Stomach (tissue), 4 donors: ENCODE data around the gene CHMP2B.

Experiments used
- EP300 ChIP-seq: sonication (generic); formaldehyde crosslinking; IDR thresholded peaks from one replicate; pipeline ENCODE4 v1.6.1; 2017; ENCODE audit warnings: antibody characterized with exemption
- POLR2A ChIP-seq, 4 donors: fragments of 450-650 bp; IDR thresholded peaks; one replicate each; pipeline ENCODE4 v1.6.1; 2016; ENCODE audit warnings: antibody characterized with exemption in 4 of 4, control low read depth in 2 of 4, mild to moderate bottlenecking in 1 of 4, moderate library complexity in 1 of 4

DNA sequence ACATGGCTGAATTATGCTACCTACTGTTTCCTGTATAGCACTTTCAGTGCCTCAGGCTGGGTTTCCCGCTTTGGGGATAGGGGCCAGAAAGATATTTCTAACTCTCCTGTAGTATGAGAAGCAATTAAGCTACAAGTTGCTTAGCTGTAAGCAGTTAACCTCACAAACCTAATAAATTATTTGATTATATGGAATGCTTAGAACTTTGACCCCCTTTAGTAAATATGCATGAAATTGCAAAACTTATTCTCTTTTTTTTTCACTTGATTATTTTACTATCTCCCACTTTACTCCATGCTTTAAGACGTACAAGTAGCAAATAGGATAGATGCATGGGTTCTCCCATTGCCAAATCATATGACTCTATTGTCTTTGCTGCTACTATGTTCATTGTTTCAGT, 27.5 kb upstream of the CHMP2B start:
- TF ChIP-seq POLR2A (IDR thresholded peaks at IDR 0.05), result no peak
- TF ChIP-seq EP300, result no peak
